Heart left ventricle (tissue), 16 donors: ENCODE measurements around the gene DSG2. TPM values are rescaled to one million over a fixed set of nuclear protein-coding genes. Genes with fewer than 3 reads are reported as not detected.

Experiments
- ATAC-seq, 4 donors: fragments of 200-7000 bp; cut with Tn5 transposase; one replicate each; pipeline ENCODE4 v1.9.1; 2020 to 2022; ENCODE audit warnings: moderate library complexity in 4 of 4, mild to moderate bottlenecking in 3 of 4, moderate number of reproducible peaks in 1 of 4
- DNase-seq, 5 donors: peaks; one replicate each; pipeline ENCODE4 v3.0.0-alpha.2; 2020
- H3K27ac ChIP-seq, 12 donors: fragments of 200-600 bp; sonication (generic) in 4 of 12; one replicate each; pipeline versions ENCODE4 v1.5.0 to v1.8.0; 2016 to 2022; ENCODE audit warnings: mild to moderate bottlenecking in 2 of 12
- H3K27me3 ChIP-seq, 9 donors: fragments of 200-600 bp; sonication (generic) in 2 of 9; one replicate each; pipeline versions ENCODE4 v1.5.1 to v1.8.0; 2016 to 2022; ENCODE audit warnings: mild to moderate bottlenecking in 3 of 9
- H3K36me3 ChIP-seq, 9 donors: fragments of 200-600 bp; sonication (generic) in 2 of 9; one replicate each; pipeline versions ENCODE4 v1.5.0 to v1.8.0; 2018 to 2022; ENCODE audit warnings: mild to moderate bottlenecking in 2 of 9
- H3K4me1 ChIP-seq, 12 donors: fragments of 200-600 bp; sonication (generic) in 4 of 12; one replicate each; pipeline versions ENCODE4 v1.5.0 to v1.8.0; 2016 to 2022; ENCODE audit warnings: mild to moderate bottlenecking in 3 of 12
- H3K4me3 ChIP-seq, 12 donors: fragments of 200-600 bp; sonication (generic) in 4 of 12; one replicate each; pipeline versions ENCODE4 v1.5.0 to v1.8.0; 2017 to 2022; ENCODE audit warnings: mild to moderate bottlenecking in 9 of 12, moderate library complexity in 4 of 12
- H3K9me3 ChIP-seq, 12 donors: fragments of 200-600 bp; sonication (generic) in 4 of 12; one replicate each; pipeline versions ENCODE4 v1.5.0 to v1.8.0; 2016 to 2022; ENCODE audit warnings: mild to moderate bottlenecking in 1 of 12
- POLR2A ChIP-seq, 2 donors: fragments of 450-650 bp; IDR thresholded peaks; one replicate each; pipeline ENCODE4 v1.6.1; 2017; ENCODE audit warnings: antibody characterized with exemption in 2 of 2, mild to moderate bottlenecking in 2 of 2, moderate library complexity in 2 of 2
- WGBS, 4 donors: extraction: QIAGEN DNeasy Blood & Tissue Kit in 2 of 4; methylation state at CpG; one replicate each; pipeline versions ENCODE4 v1.1.5 to v1.1.7; 2013 to 2018; 5-methylcytosine and 5-hydroxymethylcytosine counted together
- intact Hi-C, 10 donors: fragments of 100-400 bp; cut with DNase I; formaldehyde crosslinking; loops; one replicate each; pipeline versions ENCODE4 v1.11.1 to v1.14.2; 2022
- polyA plus RNA-seq, 2 donors: library from polyadenylated mRNA; stranded (reverse); fragments of 200-250 nt; gene quantifications; one replicate each; pipeline ENCODE4 v1.2.3, GENCODE V29; 2013
- total RNA-seq, 9 donors: library from RNA; depleted of rRNA in 2 of 9; stranded (reverse); fragments of >200 nt in 2 of 9; fragmentation: NEBNext Ultra II Directional in 3 of 9; extraction: Animal tissue kit (Norgen Biotek cat#: 25700) in 3 of 9; gene quantifications; one replicate each; pipeline versions ENCODE4 v1.1.0 to v1.2.4, GENCODE V29; 2016 to 2023
- TF ChIP-seq, protein P1 (sequence below), 12 donors: fragments of 200-600 bp; sonication (generic) in 4 of 12; IDR thresholded peaks; one replicate each; pipeline versions ENCODE4 v1.5.0 to v1.8.0; 2018 to 2022; ENCODE audit warnings: antibody characterized with exemption in 12 of 12, mild to moderate bottlenecking in 5 of 12
- donor health status: ischemic (EF 13 %, LVEDD 7.1; RV severe dilation, severe dysfunction).
- donor health status: healthy with polysubstance abuse.
- donor health status: DM: no; HTN: yes; CAD: no.
- donor health status: DM: no; HTN: no; CAD: no.
- donor health status: ischemic (EF 25% LVEDD 6.9; RV normal size, moderate dysfunction).
- donor health status: ischemic (EF 25% LVEDD 5.7; RV mildly dilated, moderate dysfunction).
- donor health status: healthy.
- donor health status: DM: yes; HTN: yes; CAD: no.
- donor health status: ischemic (EF 35%, LVEDD 5.7; RV mildly dilated, moderate dysfunction).
- donor health status: nonischemic (EF 11% LVEDD 7.7; RV severe dilation, severe dysfunction).
- donor health status: DM: yes; HTN: yes; CAD: no.
- donor health status: PGD.
- donor health status: ischemic (EF 29% LVEDD 5.4; RV normal size, mild dysfunction).
- donor health status: nonischemic (EF 23%, LVEDD 6.1; RV moderate dilation, normal function).

Gene DSG2
- total and polyA plus RNA-seq, 11 donors: 10.1 to 54.4 (median 41.0) TPM

DNA sequence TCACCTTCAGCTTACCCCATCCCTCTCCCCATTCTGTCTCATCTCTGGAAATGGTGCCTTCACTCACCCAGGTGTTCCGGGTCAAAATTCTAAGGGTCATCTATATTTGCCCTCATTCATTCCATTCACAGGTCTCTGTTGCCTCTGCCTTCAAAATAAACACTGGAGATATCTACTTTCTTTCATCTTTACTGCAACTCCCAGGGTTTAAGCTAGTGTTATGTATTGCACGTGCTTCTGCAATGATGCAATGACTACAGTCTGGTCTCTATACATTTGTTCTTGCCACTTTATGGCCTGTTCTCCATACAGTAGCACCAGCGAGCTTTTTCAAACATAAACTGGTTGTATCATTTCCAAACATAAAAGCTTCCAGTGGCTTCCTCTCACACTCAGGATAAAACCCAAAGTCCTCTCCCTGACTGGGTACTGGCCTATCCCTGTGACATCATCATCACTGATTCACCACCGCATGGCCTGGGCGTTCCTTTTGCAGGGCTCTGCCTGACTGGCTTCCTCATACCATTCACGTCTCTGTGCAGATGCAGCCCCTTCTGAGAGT is 14.3 kb downstream of the DSG2 start:
- Histone ChIP-seq H3K4me1 (peaks cover 0 to 18% (median 0%) of the 10 kb centered on the region in 12 donors), H3K4me3 (no peak overlapping the region), H3K36me3 (no peaks in the 10 kb centered on the region), H3K27me3 (no peaks in the 10 kb centered on the region), H3K9me3 (peaks cover 0 to 9% (median 0%) of the 10 kb centered on the region in 12 donors), H3K27ac (no peak overlapping the region)
- no peak for TF ChIP-seq POLR2A (IDR thresholded peaks at IDR 0.05)
- TF ChIP-seq, protein P1, sequence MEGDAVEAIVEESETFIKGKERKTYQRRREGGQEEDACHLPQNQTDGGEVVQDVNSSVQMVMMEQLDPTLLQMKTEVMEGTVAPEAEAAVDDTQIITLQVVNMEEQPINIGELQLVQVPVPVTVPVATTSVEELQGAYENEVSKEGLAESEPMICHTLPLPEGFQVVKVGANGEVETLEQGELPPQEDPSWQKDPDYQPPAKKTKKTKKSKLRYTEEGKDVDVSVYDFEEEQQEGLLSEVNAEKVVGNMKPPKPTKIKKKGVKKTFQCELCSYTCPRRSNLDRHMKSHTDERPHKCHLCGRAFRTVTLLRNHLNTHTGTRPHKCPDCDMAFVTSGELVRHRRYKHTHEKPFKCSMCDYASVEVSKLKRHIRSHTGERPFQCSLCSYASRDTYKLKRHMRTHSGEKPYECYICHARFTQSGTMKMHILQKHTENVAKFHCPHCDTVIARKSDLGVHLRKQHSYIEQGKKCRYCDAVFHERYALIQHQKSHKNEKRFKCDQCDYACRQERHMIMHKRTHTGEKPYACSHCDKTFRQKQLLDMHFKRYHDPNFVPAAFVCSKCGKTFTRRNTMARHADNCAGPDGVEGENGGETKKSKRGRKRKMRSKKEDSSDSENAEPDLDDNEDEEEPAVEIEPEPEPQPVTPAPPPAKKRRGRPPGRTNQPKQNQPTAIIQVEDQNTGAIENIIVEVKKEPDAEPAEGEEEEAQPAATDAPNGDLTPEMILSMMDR (IDR thresholded peaks at IDR 0.05): no peak
- no peak for DNase-seq
- intact Hi-C loops: loop anchor here in 4 of 10 donors (5.0 to 10.0 kb wide), 4 partner anchors 245 to 507 kb away; partner anchors contain the start of gene DSC2 (in 1 of the 4)
- WGBS, 4 donors: 69 to 83% (median 79%) methylated on average over 6 of the region's 6 CpGs
- peak in 3 of 4 donors; percentile 60 to 69 (median 62) for ATAC-seq

DNA sequence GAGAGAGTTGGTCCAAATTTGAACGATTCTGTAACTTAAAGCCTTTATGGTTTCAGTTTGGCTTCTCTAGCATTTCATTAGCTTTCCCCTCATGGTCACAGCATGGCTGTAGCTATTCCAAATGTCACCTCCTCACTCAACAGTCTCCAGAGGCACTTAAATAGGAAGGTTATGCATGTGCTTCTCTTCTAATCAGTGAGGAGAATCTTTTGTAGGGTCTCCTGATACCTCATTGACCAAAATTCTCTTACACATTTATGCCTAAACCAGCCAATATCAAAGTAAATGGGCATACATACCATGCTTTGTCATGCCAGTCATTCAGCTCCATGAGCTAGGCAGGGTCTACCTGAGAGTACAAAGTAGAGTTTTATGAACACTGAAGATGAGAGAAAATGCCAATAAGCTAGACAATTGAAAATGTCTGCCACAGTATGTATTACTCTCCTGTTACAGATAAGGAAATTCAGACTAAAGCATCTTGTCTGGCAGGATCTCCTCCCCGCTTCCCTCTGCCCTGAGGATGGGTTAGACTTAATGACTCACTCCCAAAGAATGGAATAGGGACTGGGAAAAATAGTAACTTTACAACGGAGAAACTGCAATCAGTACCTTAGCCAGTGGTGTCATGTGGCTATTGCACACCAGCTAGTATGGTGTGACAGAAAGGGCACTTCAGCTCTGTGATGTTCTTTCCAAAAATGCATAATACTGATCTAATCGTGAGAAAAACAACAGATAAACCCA is 15.4 kb downstream of the DSG2 start:
- no peak overlapping the region for H3K4me3 ChIP-seq
- H3K27me3 ChIP-seq: no peaks in the 10 kb centered on the region
- no peaks in the 10 kb centered on the region for H3K9me3 ChIP-seq
- WGBS, 4 donors: 47 to 59% (median 56%) methylated on average over 4 of the region's 4 CpGs
- TF ChIP-seq, protein P1 (IDR thresholded peaks at IDR 0.05): no peak
- TF ChIP-seq POLR2A (IDR thresholded peaks at IDR 0.05): no peak
- intact Hi-C loops: loop anchor here in 4 of 10 donors (5.0 to 10.0 kb wide), 4 partner anchors 246 to 509 kb away; partner anchors contain the start of gene DSC2 (in 1 of the 4)
- no peak for DNase-seq
- H3K36me3 ChIP-seq: no peaks in the 10 kb centered on the region
- peaks cover 0 to 18% (median 0%) of the 10 kb centered on the region in 12 donors for H3K4me1 ChIP-seq
- peak in 1 of 4 donors; percentile 31 for ATAC-seq
- no peak overlapping the region for H3K27ac ChIP-seq

DNA sequence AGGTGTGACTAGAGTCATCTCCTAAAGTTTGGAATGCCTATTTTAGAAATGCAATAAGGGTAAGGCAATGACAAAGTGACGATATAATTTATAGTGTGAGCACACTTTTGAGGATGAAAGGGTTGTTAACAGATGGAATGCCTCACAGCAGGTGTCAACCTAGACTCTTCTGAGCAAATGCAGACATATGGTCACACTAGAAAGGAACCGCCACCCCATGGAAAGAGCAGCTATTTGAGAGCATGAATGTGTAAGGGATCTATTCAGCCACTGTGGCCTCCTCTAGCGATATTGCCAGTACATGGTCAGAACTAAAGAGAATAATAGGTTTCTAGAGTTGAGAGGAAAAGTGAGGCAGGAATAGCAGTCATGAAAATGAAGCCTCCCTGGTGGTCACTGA is 18.5 kb downstream of the DSG2 start:
- H3K9me3 ChIP-seq: no peaks in the 10 kb centered on the region
- ATAC-seq (no peak), DNase-seq (no peak)
- H3K27me3 ChIP-seq: no peaks in the 10 kb centered on the region
- H3K4me3 ChIP-seq: no peak overlapping the region
- WGBS, 4 donors: 75 to 92% (median 92%) methylated on average over 3 of the region's 3 CpGs
- peaks cover 0 to 18% (median 4%) of the 10 kb centered on the region in 9 donors for H3K36me3 ChIP-seq
- TF ChIP-seq POLR2A (IDR thresholded peaks at IDR 0.05): no peak
- TF ChIP-seq, protein P1 (IDR thresholded peaks at IDR 0.05): no peak
- no peak overlapping the region for H3K27ac ChIP-seq
- H3K4me1 ChIP-seq: peaks cover 0 to 14% (median 0%) of the 10 kb centered on the region in 12 donors
- intact Hi-C loops: loop anchor here in 2 of 10 donors (10.0 kb wide), 2 partner anchors 422 to 512 kb away; no protein-coding TSS in a partner anchor

DNA sequence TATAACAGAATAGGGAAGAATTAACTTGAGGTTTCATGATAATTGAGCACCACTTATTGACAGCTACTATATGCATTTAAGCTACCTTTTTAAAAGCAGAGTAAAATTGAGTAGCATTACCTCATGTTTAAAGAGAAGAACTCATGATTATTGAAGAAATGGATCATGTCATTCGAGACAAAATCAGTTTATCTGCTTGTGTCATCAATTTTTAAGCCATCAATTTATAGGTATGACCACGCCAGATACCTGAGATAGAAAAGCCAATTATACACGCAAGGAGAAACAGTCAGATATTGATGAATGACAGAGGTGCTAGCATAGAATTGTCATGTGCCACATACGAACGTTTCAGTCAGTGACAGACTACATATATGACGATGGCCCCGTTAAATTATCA is 28.4 kb downstream of the DSG2 start:
- TF ChIP-seq, protein P1 (IDR thresholded peaks at IDR 0.05): no peak
- no peak for TF ChIP-seq POLR2A (IDR thresholded peaks at IDR 0.05)
- Histone ChIP-seq H3K27me3 (no peaks in the 10 kb centered on the region), H3K4me1 (no peaks in the 10 kb centered on the region), H3K27ac (no peak overlapping the region), H3K9me3 (no peaks in the 10 kb centered on the region), H3K36me3 (peaks cover 0 to 64% (median 9%) of the 10 kb centered on the region in 9 donors), H3K4me3 (no peak overlapping the region)
- intact Hi-C loops: no loop called here
- WGBS, 4 donors: 88 to 94% (median 90%) methylated on average over 7 of the region's 7 CpGs
- DNase-seq: no peak
- no peak for ATAC-seq
